GM23248 (cell line): ENCODE data around the gene TMPRSS5. TPM values are rescaled to one million over a fixed set of nuclear protein-coding genes. Genes with fewer than 3 reads are reported as not detected.
"Not testable (repeated sequence)": the region's sequence is repeated elsewhere in the genome, so short reads cannot be mapped to it uniquely, and the experiment has no call there.

ENCODE experiments used
- DNase-seq: peaks from one replicate; pipeline ENCODE4 v3.0.0-alpha.2; 2015
- H2AFZ ChIP-seq: fragments of 200-600 bp; sonication (generic); 2 replicates; pipeline ENCODE4 v1.6.1; 2016; ENCODE audit warnings: antibody characterized with exemption
- H3F3A ChIP-seq: fragments of 200-600 bp; sonication (generic); 2 replicates; pipeline ENCODE4 v1.6.1; 2016; ENCODE audit warnings: mild to moderate bottlenecking, antibody characterized with exemption, mixed run types; ENCODE audit not compliant: insufficient read depth
- H3K27ac ChIP-seq: fragments of 200-600 bp; sonication (generic); 2 replicates; pipeline ENCODE4 v1.5.1; 2016; ENCODE audit warnings: mild to moderate bottlenecking
- H3K27me3 ChIP-seq: fragments of 200-600 bp; sonication (generic); replicated peaks from 2 replicates; pipeline ENCODE4 v1.6.1; 2016; ENCODE audit warnings: mild to moderate bottlenecking; ENCODE audit not compliant: insufficient read depth
- H3K36me3 ChIP-seq: fragments of 200-600 bp; sonication (generic); 2 replicates; pipeline ENCODE4 v1.6.1; 2016; ENCODE audit warnings: low read depth, mild to moderate bottlenecking
- H3K4me1 ChIP-seq: fragments of 200-600 bp; sonication (generic); 2 replicates; pipeline ENCODE4 v1.6.1; 2016; ENCODE audit warnings: mild to moderate bottlenecking; ENCODE audit not compliant: insufficient read depth
- H3K4me2 ChIP-seq: fragments of 200-600 bp; sonication (generic); one replicate; pipeline ENCODE4 v1.6.1; 2016; ENCODE audit warnings: mild to moderate bottlenecking; ENCODE audit not compliant: unreplicated experiment
- H3K4me3 ChIP-seq: fragments of 200-600 bp; sonication (generic); 2 replicates; pipeline ENCODE4 v1.5.1; 2016; ENCODE audit warnings: mild to moderate bottlenecking
- H3K79me2 ChIP-seq: fragments of 200-600 bp; sonication (generic); 2 replicates; pipeline ENCODE4 v1.6.1; 2016; ENCODE audit warnings: mild to moderate bottlenecking; ENCODE audit not compliant: insufficient read depth
- H3K9ac ChIP-seq: fragments of 200-600 bp; sonication (generic); 2 replicates; pipeline ENCODE4 v1.6.1; 2016; ENCODE audit warnings: mild to moderate bottlenecking
- H3K9me2 ChIP-seq: fragments of 200-600 bp; sonication (generic); 2 replicates; pipeline ENCODE4 v1.6.1; 2016; ENCODE audit warnings: mixed run types, mild to moderate bottlenecking, moderate library complexity; ENCODE audit not compliant: insufficient read depth
- H3K9me3 ChIP-seq: fragments of 200-600 bp; sonication (generic); one replicate; pipeline ENCODE4 v1.6.1; 2017; ENCODE audit warnings: low read depth
- H4K20me1 ChIP-seq: fragments of 200-600 bp; sonication (generic); 2 replicates; pipeline ENCODE4 v1.6.0; 2016; ENCODE audit not compliant: insufficient read depth
- EZH2 ChIP-seq: fragments of 200-600 bp; sonication (generic); IDR thresholded peaks from 2 replicates; pipeline ENCODE4 v1.6.1; 2018; ENCODE audit warnings: antibody characterized with exemption, mild to moderate bottlenecking; ENCODE audit not compliant: insufficient read depth, poor library complexity, severe bottlenecking
- EZH2phosphoT487 ChIP-seq: fragments of 200-600 bp; sonication (generic); IDR thresholded peaks from 2 replicates; pipeline ENCODE4 v1.6.1; 2018; ENCODE audit warnings: antibody characterized with exemption, moderate library complexity, mild to moderate bottlenecking, low read depth; ENCODE audit not compliant: insufficient read depth
- WGBS, 2 experiments: methylation state at CpG; one replicate each; pipeline ENCODE4 v1.1.6; 2015 to 2017; ENCODE audit warnings: low lambda C conversion rate in 2 of 2, low coverage in 1 of 2; ENCODE audit errors: missing lambda C conversion rate in 2 of 2; 5-methylcytosine and 5-hydroxymethylcytosine counted together
- in situ Hi-C: fragments of 300-500 bp; cut with MboI; formaldehyde crosslinking; loops from 2 replicates; pipeline ENCODE4 v1.15.0; 2020
- polyA plus RNA-seq: library from polyadenylated mRNA; unstranded; fragments of >200 nt; fragmentation: Nextera tagmentation; extraction: Ambion mirVana; gene quantifications from 2 replicates; pipeline ENCODE4 v1.2.1, GENCODE V29; 2016
- total RNA-seq: library from RNA; depleted of rRNA; stranded (reverse); fragments of >200 nt; shearing (Covaris generic); gene quantifications from 2 replicates; pipeline ENCODE4 v1.2.3, GENCODE V29; 2014

TMPRSS5 gene
- total and polyA plus RNA-seq, 2 experiments from 2014 or later: not detected

DNA sequence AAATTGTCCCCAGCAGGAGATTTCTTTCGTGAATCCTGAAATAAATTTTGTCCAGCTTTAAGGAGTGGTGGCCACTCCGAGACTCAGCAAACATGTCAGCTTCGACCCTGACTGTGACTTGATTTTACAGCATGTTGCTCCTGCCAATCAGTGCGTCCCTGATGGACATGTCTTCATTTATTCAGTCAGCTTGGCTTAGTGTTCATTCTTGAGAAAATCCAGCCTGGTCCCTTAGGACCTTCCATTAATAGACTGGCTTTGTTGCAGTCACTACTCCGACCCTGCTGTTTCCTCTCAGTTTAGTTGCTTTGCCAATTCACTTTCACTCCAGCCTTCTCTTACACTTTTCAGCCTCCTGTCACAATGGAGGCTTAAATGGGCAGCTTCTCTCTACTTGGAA lies 30.5 kb downstream of the TMPRSS5 start:
- TF ChIP-seq EZH2 (no peak), EZH2phosphoT487 (no peak)
- Histone ChIP-seq H4K20me1 (no peaks in the 10 kb centered on the region), H3K4me1 (peaks cover 30% of the 10 kb centered on the region), H3K4me2 (peak overlapping the region; percentile 66), H3K27ac (peak overlapping the region; percentile 79), H3K9me3 (no peaks in the 10 kb centered on the region), H3K27me3 (peaks cover 20% of the 10 kb centered on the region), H3K36me3 (no peaks in the 10 kb centered on the region), H2AFZ (no peak overlapping the region), H3F3A (peaks cover 20% of the 10 kb centered on the region), H3K9ac (peak overlapping the region; percentile 66), H3K79me2 (no peaks in the 10 kb centered on the region), H3K4me3 (peak overlapping the region; percentile 46), H3K9me2 (no peaks in the 10 kb centered on the region)
- peak; percentile 51 for DNase-seq
- 33 to 35% methylated on average over 5 of the region's 5 CpGs for WGBS, 2 experiments
- in situ Hi-C loops: no loop called here

DNA sequence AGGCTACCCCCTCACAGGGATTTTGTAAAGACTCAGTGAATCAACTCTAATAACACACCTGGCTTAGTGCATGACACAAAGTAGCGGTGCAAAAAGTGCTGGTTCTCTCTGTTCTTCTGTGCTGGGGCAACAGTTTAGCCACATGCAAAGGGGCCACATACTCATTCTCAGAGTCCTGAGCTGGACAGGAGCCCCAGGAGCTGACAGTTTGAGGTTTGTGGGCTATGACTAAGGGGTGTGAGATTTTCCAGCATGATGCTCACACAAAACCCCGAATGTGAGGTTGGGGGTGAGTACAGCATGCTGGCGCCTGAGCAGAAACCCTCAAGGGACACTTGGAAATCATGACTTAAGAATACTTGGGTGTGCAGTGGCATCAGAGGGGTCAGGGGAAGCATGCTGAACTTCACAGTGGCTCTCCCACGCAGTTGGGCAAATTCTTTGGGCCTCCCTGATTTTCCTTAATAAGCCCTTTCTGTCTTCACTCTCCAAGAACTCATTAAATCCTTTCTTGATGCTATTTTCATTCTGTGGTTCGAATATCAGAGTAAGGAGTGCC lies 31.0 kb downstream of the TMPRSS5 start:
- H3K27me3 ChIP-seq: peaks cover 20% of the 10 kb centered on the region
- in situ Hi-C loops: no loop called here
- H3K9me2 ChIP-seq: no peaks in the 10 kb centered on the region
- peak overlapping the region; percentile 66 for H3K9ac ChIP-seq
- peak overlapping the region; percentile 79 for H3K27ac ChIP-seq
- no peaks in the 10 kb centered on the region for H3K36me3 ChIP-seq
- no peaks in the 10 kb centered on the region for H3K9me3 ChIP-seq
- H3F3A ChIP-seq: peaks cover 20% of the 10 kb centered on the region
- H3K4me3 ChIP-seq: peak overlapping the region; percentile 46
- no peaks in the 10 kb centered on the region for H3K79me2 ChIP-seq
- H3K4me1 ChIP-seq: peaks cover 30% of the 10 kb centered on the region
- no peak overlapping the region for H2AFZ ChIP-seq
- no peaks in the 10 kb centered on the region for H4K20me1 ChIP-seq
- peak; percentile 98 for DNase-seq
- 0 to 1% methylated on average over 5 of the region's 5 CpGs for WGBS, 2 experiments
- peak; percentile 93 for TF ChIP-seq EZH2phosphoT487
- no peak for TF ChIP-seq EZH2
- H3K4me2 ChIP-seq: peak overlapping the region; percentile 66

DNA sequence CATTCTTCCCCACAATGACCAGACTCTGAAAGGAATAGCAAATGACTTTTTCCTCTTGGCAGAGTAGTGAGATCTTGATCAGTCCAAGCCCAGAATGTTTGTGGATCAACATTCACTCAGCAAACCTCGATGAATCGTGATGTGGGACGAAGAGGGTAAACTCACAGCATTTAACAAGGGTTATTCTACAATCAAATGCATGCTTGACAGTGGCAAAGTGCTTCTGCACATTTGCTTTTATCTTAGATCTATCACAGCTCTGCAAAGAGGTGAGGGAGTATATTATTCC lies 31.8 kb downstream of the TMPRSS5 start:
- Histone ChIP-seq H3K9me2 (no peaks in the 10 kb centered on the region), H3K79me2 (no peaks in the 10 kb centered on the region), H3K36me3 (no peaks in the 10 kb centered on the region), H3K4me2 (peak overlapping the region; percentile 37), H3K4me1 (peaks cover 30% of the 10 kb centered on the region), H3K9me3 (no peaks in the 10 kb centered on the region), H3K27me3 (peaks cover 20% of the 10 kb centered on the region), H3K4me3 (peak overlapping the region; percentile 8; the same call in 1 of the 2 replicates), H3F3A (peaks cover 20% of the 10 kb centered on the region), H3K9ac (peak overlapping the region; percentile 46), H3K27ac (peak overlapping the region; percentile 58), H4K20me1 (no peaks in the 10 kb centered on the region), H2AFZ (no peak overlapping the region)
- peak; percentile 54 for DNase-seq
- WGBS, 2 experiments: 13% methylated on average over 3 of the region's 3 CpGs
- TF ChIP-seq EZH2phosphoT487: no peak
- in situ Hi-C loops: no loop called here

DNA sequence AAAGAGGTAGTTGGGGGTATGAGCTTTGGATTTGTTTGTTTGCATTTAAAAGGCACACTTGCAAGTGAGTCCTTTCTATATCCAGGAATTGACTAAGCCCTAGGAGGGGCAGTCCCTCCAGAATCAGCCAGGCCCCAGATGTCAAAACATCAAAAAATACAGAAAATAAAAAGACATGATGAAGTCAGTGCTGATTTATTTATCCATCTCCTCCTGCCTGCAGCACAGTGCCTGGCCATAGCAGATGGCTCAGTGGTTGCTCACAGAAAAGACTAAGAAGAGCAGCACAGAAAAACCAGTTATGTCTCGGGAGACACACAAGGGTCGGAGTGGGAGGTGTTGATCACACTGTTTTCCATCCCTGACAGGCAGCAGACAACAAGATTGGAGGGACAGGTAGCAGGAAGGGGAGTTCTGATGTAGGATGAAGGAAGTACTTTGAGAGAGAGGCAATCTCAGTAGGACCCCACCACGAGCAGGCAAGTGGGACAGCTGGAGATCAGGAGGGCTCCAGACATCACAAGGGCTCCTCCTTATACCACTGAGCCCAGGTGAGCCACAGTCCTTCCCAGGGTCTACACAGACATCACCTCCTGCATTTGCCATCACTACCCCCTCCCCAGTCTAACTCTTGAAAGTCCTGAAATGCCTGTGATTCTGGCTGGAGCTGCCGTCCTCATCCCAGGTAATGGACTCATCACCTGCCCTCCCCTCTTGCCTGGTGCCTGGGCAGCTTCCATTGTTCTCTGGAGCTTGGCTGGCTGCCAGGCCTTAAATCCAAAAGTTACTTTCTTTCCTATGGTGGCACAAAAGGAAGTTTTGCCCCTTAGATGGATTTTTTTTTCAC lies 32.3 kb downstream of the TMPRSS5 start:
- TF ChIP-seq EZH2phosphoT487 (no peak), EZH2 (no peak)
- DNase-seq: peak; percentile 50
- no peak overlapping the region for H2AFZ ChIP-seq
- H3K9me2 ChIP-seq: no peaks in the 10 kb centered on the region
- H3K4me3 ChIP-seq: no peak overlapping the region
- peaks cover 20% of the 10 kb centered on the region for H3F3A ChIP-seq
- H3K27ac ChIP-seq: peak overlapping the region; percentile 58
- H3K79me2 ChIP-seq: no peaks in the 10 kb centered on the region
- peak overlapping the region; percentile 46 for H3K9ac ChIP-seq
- in situ Hi-C loops: no loop called here
- H3K4me2 ChIP-seq: peak overlapping the region; percentile 37
- peaks cover 18% of the 10 kb centered on the region; the same call in 1 of the 2 replicates for H3K27me3 ChIP-seq
- WGBS, 2 experiments: 76 to 78% methylated on average over 4 of the region's 4 CpGs
- H4K20me1 ChIP-seq: no peaks in the 10 kb centered on the region
- H3K36me3 ChIP-seq: no peaks in the 10 kb centered on the region
- no peaks in the 10 kb centered on the region for H3K9me3 ChIP-seq
- H3K4me1 ChIP-seq: peaks cover 30% of the 10 kb centered on the region

DNA sequence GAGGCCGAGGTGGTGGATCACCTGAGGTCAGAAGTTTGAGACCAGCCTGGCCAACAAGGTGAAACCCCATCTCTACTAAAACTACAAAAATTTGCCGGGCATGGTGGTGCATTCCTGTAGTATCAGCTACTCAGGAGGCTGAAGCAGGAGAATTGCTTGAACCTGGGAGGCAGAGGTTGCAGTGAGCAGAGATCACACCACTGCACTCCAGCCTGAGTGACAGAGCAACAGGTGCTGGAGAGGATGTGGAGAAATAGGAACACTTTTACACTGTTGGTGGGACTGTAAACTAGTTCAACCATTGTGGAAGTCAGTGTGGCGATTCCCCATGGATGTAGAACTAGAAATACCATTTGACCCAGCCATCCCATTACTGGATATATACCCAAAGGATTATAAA lies 34.2 kb downstream of the TMPRSS5 start:
- H4K20me1 ChIP-seq, H3K4me2 ChIP-seq, H3K79me2 ChIP-seq, H2AFZ ChIP-seq, in situ Hi-C loops, H3K27ac ChIP-seq, H3K36me3 ChIP-seq, H3K9me3 ChIP-seq, H3K9ac ChIP-seq, H3K4me3 ChIP-seq, H3K27me3 ChIP-seq, DNase-seq, H3K9me2 ChIP-seq: not testable (repeated sequence)
- peaks cover 32% of the 10 kb centered on the region for H3F3A ChIP-seq
- 95 to 98% methylated on average over 3 of the region's 3 CpGs for WGBS, 2 experiments
- peaks cover 30% of the 10 kb centered on the region for H3K4me1 ChIP-seq
